Measurements from ENCODE around the gene ACTR3C.

The ACTR3C gene

DNA sequence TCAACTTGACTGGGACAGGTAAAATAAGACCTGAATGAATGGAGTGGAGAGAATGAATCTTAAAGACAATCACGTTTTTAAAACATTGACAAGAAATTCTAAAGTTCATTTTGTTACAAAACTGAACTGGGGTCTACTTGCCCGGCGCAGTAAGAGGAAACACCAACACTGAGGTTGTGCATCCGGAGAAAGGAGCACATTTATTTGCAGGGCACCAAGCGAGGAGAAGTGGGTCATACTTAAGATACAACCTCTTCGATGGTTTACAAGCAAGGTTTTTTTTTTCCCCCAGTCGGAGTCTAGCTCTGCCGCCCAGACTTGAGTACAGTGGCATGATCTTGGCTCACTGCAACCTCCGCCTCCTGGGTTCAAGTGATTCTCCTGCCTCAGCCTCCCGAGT is 41.8 kb upstream of the ACTR3C start:
- H3K4me3 ChIP-seq (ENCODE audit: low read depth, low read length) = no peak overlapping the region
- ChIA-PET CTCF (interaction anchor here (0.9 to 4.9 kb wide), 4 partner anchors 9 to 66 kb away, joined by 3 to 37 read pairs (median 4); no protein-coding TSS in a partner anchor), POLR2A (no interaction called here)
- DNase-seq (ENCODE audit: low read depth, low spot score) = no peak
- TF ChIP-seq, protein P1, sequence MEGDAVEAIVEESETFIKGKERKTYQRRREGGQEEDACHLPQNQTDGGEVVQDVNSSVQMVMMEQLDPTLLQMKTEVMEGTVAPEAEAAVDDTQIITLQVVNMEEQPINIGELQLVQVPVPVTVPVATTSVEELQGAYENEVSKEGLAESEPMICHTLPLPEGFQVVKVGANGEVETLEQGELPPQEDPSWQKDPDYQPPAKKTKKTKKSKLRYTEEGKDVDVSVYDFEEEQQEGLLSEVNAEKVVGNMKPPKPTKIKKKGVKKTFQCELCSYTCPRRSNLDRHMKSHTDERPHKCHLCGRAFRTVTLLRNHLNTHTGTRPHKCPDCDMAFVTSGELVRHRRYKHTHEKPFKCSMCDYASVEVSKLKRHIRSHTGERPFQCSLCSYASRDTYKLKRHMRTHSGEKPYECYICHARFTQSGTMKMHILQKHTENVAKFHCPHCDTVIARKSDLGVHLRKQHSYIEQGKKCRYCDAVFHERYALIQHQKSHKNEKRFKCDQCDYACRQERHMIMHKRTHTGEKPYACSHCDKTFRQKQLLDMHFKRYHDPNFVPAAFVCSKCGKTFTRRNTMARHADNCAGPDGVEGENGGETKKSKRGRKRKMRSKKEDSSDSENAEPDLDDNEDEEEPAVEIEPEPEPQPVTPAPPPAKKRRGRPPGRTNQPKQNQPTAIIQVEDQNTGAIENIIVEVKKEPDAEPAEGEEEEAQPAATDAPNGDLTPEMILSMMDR (IDR thresholded peaks at IDR 0.05; ENCODE audit: insufficient read depth, low read length, missing control alignments) = no peak

DNA sequence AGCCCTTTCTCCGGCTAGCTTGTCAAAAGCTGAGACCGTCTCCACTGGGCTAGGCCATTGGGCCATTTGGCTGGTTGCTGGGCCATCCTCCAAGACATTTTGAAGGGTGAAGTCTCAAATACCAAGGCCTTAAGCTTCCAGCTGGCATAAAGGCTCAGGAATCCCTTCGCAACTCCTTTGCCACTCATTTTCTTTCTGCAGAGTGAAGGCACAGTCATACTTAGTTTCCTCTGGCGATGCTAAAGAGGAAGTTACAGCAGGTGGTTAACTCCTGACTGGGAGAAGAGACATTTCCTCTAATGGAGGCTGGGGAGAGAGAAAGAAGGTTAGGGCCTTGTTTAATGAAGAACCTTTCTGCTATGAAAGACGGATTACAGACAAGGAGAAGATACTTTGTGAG is 40.5 kb upstream of the ACTR3C start:
- DNase-seq (ENCODE audit: low read depth, low spot score) = no peak
- TF ChIP-seq, protein P1 (IDR thresholded peaks at IDR 0.05; ENCODE audit: insufficient read depth, low read length, missing control alignments) = no peak
- ChIA-PET CTCF (interaction anchor here (1.0 to 1.2 kb wide), 2 partner anchors 9 to 10 kb away, joined by 4 read pairs; no protein-coding TSS in a partner anchor), POLR2A (no interaction called here)
- no peak overlapping the region for H3K4me3 ChIP-seq (ENCODE audit: low read depth, low read length)

DNA sequence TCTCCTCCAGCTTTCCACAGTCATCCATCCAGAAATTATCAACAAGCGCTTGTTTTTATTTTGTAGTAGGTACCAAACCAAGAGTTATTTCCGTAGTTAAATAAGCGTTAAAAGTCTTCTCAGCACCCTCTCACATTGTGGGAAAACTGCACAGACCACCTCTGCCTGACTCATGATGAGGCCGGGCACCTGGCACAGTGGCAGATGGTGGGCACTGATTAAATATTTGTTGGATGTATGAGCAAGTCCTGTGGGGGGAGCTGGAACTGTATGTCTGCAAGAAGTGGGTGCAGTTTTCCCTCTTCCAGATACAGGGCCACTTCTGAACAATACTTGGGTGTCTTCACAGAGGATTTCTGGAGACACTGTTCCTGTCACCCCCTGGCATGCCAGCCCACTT is 40.0 kb upstream of the ACTR3C start:
- DNase-seq (ENCODE audit: low read depth, low spot score) = no peak
- POLR2A ChIA-PET = no interaction called here
- TF ChIP-seq, protein P1 (IDR thresholded peaks at IDR 0.05; ENCODE audit: insufficient read depth, low read length, missing control alignments) = no peak
- CTCF ChIA-PET = interaction anchor here (1.0 kb wide), 1 partner anchor 8 kb away, joined by 4 read pairs; no protein-coding TSS in a partner anchor
- H3K4me3 ChIP-seq (ENCODE audit: low read depth, low read length) = no peak overlapping the region

DNA sequence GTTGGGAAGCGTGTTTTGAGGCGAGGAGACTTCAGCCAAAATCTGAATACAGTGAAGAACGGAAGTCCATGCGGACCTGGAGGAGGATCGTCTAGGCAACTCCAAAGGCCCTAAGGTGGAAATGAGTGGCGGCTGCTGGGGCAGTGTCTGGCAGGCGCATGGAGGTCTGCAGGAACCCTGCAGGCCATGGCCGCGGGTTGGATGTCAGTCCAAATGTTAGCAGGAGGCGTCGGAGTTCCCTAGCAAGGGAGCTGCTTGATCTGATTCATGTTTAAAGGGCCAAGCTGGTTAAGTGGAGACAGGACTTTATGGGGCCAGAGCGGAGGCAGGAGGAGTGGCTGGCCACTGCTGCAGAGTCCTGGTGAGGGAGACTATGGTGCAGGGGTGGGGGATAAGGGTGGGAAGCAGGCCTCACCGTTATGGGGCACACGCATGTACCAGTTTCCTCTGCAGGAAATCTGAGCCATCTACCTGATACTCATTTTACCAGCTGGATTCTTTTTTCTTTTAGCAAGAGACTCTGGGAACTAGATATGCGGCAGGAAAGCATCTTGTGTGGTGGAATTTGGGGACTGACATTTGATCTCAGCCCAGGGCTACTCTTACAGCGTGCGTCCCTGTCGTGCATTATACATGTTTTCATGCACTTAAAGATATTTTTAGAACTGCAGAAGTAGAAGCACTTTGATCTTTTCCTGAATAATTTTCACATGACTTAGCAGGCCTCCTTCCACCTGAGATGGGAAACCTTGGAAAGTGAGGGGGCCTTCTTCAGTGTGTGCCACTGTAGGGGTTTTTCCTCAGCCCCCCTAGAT is 38.7 kb upstream of the ACTR3C start:
- no peak for DNase-seq (ENCODE audit: low read depth, low spot score)
- TF ChIP-seq, protein P1 (IDR thresholded peaks at IDR 0.05; ENCODE audit: insufficient read depth, low read length, missing control alignments) = no peak
- CTCF ChIA-PET = interaction anchor here (0.8 kb wide), 1 partner anchor 60 kb away, joined by 3 read pairs; no protein-coding TSS in a partner anchor
- no peak overlapping the region for H3K4me3 ChIP-seq (ENCODE audit: low read depth, low read length)
- POLR2A ChIA-PET = no interaction called here

DNA sequence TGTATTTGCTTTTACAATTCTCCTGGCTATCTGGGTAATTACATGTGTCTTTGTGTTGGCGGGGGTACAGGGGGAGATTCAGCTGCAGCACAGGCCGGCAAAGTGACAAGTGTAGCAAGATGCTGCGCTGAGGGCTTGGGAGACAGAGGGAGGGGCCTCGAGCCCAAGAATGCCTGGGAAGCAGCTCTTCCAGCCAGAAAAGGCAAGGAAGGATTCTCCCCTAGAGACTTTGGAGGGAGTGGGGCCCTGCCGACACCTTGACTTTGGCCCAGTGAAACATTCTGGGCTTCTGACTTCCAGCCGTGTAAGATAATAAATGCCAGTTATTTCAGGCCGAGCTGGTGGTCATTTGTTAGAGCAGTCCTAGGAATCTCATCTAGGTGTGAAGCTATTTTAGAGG is 38.1 kb upstream of the ACTR3C start:
- POLR2A ChIA-PET = no interaction called here

More for the DNA sequence above, 38.1 kb upstream of the ACTR3C start:
- no peak for DNase-seq (ENCODE audit: low read depth, low spot score)
- no peak overlapping the region for H3K4me3 ChIP-seq (ENCODE audit: low read depth, low read length)
- TF ChIP-seq, protein P1 (IDR thresholded peaks at IDR 0.05; ENCODE audit: insufficient read depth, low read length, missing control alignments) = no peak
- CTCF ChIA-PET = no interaction called here
